ENCODE data around the gene GRM4.

Gene GRM4

DNA sequence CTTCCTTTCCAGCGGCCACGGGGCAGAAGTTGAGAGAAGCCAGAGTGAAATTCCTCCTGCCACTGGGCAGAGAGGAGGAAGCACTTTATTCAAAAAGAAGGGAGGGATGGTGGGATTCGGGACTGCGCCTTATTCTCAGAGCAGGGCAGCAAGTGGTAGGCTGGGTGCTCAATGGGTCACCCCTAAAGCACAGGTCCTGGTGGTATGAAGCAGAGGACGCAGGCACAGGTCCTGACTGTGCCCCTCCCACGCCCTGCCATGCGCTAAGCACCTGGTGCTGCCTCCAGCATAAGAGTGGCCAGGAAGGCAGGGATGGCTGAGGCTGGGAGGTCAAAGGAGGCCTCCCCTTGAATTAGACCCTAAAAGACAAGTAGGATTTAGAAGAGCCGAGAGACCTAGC lies 4.9 kb upstream of the GRM4 start:
- no peak overlapping the region for H3K27ac Mint-ChIP-seq
- H3K27me3 Mint-ChIP-seq: peaks cover 70% of the 10 kb centered on the region
- H3K36me3 Mint-ChIP-seq (ENCODE audit: low read depth): no peaks in the 10 kb centered on the region
- no peak overlapping the region for H3K4me3 Mint-ChIP-seq
- no peaks in the 10 kb centered on the region for H3K9me3 Mint-ChIP-seq
- H3K4me1 Mint-ChIP-seq (ENCODE audit: low read depth): peaks cover 5% of the 10 kb centered on the region

DNA sequence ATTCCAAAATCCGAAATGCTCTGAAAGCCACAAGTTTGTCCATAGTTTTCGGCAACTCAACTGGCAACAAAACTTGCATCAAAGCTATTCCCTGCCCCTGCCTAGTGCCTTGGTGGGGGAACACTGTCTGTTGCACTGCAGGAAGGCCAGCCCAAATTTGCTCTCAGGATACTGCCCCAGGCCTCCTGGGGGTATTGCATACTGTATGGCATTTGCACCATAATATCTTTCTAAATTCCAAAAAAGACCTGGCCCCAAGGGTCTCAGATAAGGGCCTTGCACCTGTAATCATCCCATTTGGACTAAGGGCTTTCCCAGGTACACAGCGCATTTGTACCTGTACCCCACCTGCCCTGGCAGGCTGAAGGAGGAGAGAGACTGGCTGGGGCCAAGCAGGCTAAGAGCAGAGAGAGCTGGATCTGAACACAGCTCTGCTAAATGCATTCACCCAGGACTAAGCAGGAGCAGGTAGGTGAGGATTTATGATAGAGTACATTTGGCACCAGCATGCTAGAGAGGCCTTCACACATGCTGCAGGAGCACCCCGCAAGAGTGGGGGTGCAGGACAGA lies 4.0 kb upstream of the GRM4 start:
- Mint-ChIP-seq H3K36me3 (ENCODE audit: low read depth) (no peaks in the 10 kb centered on the region), H3K9me3 (no peaks in the 10 kb centered on the region), H3K4me3 (no peak overlapping the region), H3K27me3 (peaks cover 70% of the 10 kb centered on the region), H3K27ac (no peak overlapping the region), H3K4me1 (ENCODE audit: low read depth) (peaks cover 5% of the 10 kb centered on the region)

DNA sequence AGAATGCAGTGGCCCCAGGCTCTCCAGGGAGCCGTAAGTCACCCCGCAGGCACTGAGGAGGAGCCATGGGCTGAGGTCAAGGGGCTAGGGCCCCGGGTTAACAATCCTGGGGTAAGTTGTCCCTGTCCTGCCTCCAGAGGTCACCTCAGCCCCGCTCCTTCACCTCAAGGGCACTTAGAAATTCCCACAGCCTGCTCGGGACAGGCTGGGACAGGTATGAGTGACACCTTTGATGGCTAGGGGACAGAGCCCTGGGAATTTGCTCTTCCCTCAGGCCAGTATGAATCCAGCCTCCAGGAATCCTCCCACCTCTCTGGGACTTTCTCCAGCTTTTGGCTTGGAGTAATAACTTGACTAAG lies 3.5 kb upstream of the GRM4 start:
- Mint-ChIP-seq H3K4me3 (no peak overlapping the region), H3K9me3 (no peaks in the 10 kb centered on the region), H3K27me3 (peaks cover 69% of the 10 kb centered on the region), H3K36me3 (ENCODE audit: low read depth) (no peaks in the 10 kb centered on the region), H3K4me1 (ENCODE audit: low read depth) (peaks cover 3% of the 10 kb centered on the region), H3K27ac (no peak overlapping the region)

DNA sequence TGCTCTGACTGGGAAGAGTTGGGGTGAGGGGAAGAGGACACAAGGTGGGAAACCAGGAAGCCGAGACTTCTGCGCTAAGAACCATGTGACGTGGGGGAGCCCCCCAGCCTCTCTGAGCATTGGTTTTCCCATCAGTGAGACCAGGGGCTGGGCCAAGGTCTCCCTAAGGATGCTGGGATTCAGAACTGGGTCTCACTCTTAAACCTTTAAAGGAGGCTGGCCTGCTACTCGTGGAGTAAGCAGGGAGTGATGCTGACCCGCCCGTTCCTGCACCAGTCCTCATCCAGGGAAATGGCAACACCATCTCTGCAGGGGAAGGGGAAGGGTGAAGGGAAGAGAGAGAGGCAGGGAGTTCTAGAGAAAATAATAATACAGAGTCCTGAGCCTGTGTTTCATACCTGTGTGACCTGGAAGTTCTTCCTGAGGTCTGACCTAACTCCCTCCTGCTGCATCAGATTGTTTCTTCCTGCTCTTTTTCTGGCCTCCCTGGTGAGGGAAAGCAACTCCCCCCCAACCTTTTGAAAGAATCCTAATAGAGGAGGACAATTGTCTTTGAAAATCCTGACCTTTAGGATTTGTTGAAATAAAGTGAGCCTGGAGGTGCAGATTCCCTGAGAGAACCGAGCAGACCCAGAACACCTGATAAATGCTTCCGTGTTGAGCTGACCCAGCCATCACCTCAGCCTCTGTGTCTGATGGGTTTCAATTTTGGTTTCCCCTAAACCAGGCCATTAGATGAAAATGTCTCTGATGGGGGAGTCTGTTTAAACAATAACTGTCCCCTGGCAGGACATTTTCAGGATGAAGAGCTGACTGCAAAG lies 3.0 kb upstream of the GRM4 start:
- no peak overlapping the region for H3K27ac Mint-ChIP-seq
- no peak overlapping the region for H3K4me3 Mint-ChIP-seq
- no peaks in the 10 kb centered on the region for H3K36me3 Mint-ChIP-seq (ENCODE audit: low read depth)
- H3K27me3 Mint-ChIP-seq: peaks cover 64% of the 10 kb centered on the region
- peaks cover under 1% of the 10 kb centered on the region for H3K4me1 Mint-ChIP-seq (ENCODE audit: low read depth)
- no peaks in the 10 kb centered on the region for H3K9me3 Mint-ChIP-seq

DNA sequence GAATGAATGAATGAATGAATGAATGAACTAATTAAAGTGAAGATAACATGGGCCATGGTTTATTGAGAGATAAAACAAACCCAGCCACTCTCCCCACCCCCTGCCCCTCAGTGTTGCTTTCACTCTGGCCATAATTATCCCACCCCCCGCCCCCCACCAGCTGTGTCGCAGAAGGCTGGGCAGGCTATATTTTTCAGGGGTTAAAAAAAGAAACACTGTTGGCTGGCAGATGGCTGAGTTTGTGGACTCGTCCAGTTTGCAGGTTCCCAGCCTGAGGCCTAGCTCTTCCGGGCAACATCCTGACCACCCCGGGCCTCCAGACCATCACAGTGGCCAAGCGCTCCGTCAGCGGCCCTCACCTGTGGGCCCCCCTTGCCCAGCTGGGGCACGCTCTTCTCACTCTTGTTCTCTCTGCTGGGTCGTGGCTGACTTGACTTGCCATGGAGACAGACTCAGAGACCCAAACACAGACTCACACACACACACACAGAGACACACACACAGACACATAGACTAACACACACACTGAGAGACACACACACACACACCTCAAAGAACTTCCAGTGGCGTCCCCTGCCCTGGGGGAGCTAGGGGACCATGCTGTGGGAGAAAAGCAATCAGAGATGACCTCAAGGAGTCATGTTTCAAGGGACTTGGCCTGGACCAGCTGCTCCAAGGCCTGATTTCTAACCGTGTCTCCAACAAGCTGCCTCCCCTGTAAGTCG lies 2.2 kb upstream of the GRM4 start:
- Mint-ChIP-seq H3K9me3 (no peaks in the 10 kb centered on the region), H3K27me3 (peaks cover 64% of the 10 kb centered on the region), H3K4me3 (no peak overlapping the region), H3K36me3 (ENCODE audit: low read depth) (no peaks in the 10 kb centered on the region), H3K27ac (no peak overlapping the region), H3K4me1 (ENCODE audit: low read depth) (peaks cover 8% of the 10 kb centered on the region)

DNA sequence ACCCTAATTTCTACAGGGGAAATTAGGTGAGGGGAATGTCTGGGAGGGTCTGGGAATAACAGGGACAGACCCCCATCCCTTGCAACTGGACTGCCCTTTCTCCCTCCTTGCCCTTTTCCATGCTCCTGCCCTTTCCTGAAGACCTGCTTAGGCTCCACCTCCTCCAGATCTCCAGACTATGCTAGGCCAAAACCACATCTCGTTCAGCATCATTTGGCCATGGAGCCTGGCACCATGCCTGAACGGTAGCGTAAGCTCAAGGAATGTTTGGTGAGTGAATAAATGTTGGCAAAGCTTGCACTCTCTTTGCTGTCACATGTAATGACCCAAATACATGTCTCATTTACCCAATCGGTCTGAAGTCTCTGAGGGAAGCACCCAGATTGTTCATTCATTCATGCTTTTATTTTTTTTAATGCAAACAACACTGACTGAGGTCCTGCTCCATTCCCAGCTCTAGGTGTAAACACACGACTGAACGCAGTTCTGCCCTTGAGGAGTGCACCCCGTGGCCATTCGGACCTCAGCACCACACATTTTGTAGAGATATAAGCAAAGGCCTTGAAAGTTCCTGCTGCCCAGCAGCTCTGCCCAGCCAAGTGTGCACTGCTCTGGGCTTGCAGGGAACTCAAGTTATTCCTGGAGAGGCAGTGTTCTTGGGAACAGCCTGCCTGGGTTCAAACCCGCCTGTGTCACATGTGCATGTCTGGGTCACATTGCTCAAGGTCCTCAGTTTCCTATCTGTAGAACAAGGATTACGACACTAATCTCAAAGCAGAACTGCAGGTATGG lies 1.1 kb upstream of the GRM4 start:
- no peak overlapping the region for H3K27ac Mint-ChIP-seq
- H3K4me1 Mint-ChIP-seq (ENCODE audit: low read depth): peaks cover 14% of the 10 kb centered on the region
- H3K4me3 Mint-ChIP-seq: no peak overlapping the region
- peaks cover 65% of the 10 kb centered on the region for H3K27me3 Mint-ChIP-seq
- no peaks in the 10 kb centered on the region for H3K36me3 Mint-ChIP-seq (ENCODE audit: low read depth)
- no peaks in the 10 kb centered on the region for H3K9me3 Mint-ChIP-seq

DNA sequence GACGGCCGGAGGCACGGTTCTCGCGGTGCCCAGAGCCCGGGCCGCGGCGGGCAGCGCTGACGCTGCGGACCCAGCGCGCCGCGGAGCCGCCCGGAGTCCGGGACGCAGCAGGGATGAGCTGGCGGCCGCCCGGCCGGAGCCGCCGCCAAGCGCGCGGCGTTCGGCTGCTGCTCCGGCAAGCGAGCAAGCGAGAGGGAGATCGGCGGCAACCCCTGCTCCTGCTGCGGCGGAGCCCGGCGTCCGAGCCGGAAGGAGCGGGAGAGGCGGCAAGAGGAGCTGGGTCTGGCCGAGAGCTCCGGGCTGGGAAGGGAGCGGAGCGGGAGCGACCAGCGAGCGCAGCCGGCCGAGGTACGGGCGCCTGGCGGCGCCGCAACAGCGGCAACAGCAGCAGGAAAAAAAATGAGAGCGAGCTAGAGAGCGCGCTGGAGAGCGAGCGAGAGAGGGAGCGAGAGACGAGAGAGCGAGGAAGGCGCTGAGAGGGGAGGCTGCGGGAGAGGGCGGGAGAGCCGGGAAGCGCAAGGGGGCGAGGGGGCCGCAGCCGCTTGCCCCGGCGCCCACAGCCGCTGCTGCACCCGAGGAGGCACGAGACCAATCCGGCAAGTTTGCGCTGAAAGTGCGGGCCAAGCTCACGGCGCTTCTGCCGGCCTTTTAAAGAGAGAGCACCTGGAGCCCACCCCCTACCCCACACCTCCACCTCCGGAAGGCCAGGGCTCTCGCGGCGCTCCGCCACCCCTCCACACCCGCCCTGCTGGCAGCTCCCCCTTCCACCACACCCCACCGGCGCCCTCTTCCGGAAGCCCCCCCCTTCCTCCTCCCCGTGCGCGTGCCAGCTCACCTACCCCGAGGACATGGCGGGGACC lies 496 bp downstream of the GRM4 start:
- Mint-ChIP-seq H3K27me3 (peaks cover 66% of the 10 kb centered on the region), H3K4me3 (no peak overlapping the region), H3K36me3 (ENCODE audit: low read depth) (no peaks in the 10 kb centered on the region), H3K9me3 (no peaks in the 10 kb centered on the region), H3K27ac (no peak overlapping the region), H3K4me1 (ENCODE audit: low read depth) (peaks cover 14% of the 10 kb centered on the region)

DNA sequence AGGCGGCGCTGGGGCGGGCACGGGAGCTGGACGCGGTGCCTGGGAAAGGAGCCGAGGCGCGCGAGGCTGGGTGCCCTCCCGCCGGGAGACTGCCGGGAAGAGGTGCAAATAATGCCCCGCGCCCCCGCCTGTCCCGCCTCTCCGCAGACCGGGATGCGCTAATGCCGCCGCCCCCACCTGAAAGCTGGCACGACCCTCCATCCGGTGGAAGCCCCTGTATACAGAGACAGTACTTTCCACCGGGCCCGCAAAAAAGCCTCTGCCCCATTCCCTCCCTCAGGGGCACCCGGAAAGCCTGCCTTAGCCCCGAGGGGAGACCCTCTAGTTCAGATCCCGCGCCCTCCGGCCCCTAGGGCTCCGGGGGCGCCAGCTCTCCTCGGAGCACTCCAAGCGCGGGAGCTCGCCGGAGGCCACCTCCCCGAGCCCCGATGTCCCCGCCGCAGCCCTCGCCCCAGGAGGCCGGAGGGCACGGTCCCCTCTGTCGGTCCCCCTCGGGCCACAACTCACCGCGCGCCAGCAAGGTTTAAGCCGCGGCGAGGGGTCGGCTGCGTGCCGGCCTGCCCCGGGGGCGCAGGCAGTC lies 1.2 kb downstream of the GRM4 start:
- Mint-ChIP-seq H3K27me3 (peaks cover 67% of the 10 kb centered on the region), H3K36me3 (ENCODE audit: low read depth) (no peaks in the 10 kb centered on the region), H3K9me3 (no peaks in the 10 kb centered on the region), H3K4me3 (no peak overlapping the region), H3K4me1 (ENCODE audit: low read depth) (peaks cover 14% of the 10 kb centered on the region), H3K27ac (no peak overlapping the region)

DNA sequence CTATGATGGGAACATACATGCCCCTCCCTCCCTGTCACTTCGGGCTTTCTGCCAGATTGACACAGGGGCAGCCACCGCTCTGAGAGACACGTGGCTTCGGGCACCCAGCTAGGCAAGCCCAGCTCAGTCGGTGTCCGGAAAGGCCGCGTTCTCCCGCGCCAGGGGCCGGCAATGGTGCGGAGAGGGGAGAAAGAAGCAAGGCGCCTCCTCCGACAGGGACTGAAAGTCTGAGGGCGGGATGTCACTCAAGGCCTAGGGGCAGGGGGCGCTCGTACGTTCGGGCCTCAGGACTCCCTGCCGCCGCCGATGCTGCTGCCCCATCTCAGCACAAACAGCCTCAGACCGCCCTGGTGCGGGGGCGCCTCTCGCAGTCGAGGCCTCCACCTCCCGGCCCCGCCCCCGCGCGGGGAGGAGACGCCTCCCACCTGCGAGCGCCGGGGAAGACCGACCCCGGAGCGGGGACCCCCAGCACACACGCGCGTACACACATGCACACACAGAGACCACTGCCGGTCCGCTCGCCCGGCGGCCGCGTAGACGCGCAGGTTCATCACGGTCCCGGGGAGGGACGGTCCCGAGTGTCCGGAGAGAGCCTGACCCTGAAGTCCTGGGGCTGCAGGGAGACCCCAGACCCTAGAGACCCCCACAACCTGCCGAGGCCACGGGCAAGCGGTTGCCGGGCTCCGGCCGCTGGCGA lies 1.9 kb downstream of the GRM4 start:
- peaks cover 71% of the 10 kb centered on the region for H3K27me3 Mint-ChIP-seq
- H3K9me3 Mint-ChIP-seq: no peaks in the 10 kb centered on the region
- H3K36me3 Mint-ChIP-seq (ENCODE audit: low read depth): no peaks in the 10 kb centered on the region
- H3K4me1 Mint-ChIP-seq (ENCODE audit: low read depth): peaks cover 14% of the 10 kb centered on the region
- no peak overlapping the region for H3K27ac Mint-ChIP-seq
- peak overlapping the region; percentile 55 for H3K4me3 Mint-ChIP-seq

DNA sequence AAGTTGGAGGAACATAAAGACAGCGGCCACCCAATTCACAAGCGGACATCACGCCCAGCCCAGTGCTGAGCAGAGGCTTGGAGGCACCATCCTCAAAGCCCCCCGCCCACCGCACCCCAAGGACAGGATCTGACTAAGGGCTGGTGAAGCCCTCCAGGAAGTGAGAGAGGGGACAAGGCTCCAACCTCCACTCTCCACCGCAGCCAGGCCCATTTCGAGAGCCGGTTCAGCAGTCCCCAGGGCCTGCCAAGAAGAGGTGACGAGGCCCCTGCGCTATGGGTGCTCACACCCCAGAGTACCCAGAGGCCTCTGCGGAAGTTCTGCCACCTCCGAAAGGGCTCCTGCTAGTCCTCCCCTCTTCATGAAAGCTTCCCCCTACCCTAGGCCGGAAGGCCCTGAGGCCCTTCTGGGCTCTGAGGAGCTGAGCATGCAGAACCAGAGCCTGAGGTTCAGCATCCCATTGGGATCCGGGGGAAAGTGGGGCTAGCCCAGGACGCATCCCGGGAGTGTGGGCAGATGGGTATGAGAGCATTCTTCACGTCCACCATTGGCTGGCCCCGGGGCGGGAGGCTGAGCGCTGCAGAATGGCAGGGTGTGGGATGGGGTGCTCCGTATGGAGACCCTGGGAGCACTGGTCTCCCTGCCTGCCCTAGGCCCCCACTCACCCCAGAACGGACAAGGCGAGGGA lies 2.5 kb downstream of the GRM4 start:
- Mint-ChIP-seq H3K9me3 (no peaks in the 10 kb centered on the region), H3K4me1 (ENCODE audit: low read depth) (peaks cover 14% of the 10 kb centered on the region), H3K4me3 (peak overlapping the region; percentile 51), H3K36me3 (ENCODE audit: low read depth) (no peaks in the 10 kb centered on the region), H3K27ac (no peak overlapping the region), H3K27me3 (peaks cover 74% of the 10 kb centered on the region)

DNA sequence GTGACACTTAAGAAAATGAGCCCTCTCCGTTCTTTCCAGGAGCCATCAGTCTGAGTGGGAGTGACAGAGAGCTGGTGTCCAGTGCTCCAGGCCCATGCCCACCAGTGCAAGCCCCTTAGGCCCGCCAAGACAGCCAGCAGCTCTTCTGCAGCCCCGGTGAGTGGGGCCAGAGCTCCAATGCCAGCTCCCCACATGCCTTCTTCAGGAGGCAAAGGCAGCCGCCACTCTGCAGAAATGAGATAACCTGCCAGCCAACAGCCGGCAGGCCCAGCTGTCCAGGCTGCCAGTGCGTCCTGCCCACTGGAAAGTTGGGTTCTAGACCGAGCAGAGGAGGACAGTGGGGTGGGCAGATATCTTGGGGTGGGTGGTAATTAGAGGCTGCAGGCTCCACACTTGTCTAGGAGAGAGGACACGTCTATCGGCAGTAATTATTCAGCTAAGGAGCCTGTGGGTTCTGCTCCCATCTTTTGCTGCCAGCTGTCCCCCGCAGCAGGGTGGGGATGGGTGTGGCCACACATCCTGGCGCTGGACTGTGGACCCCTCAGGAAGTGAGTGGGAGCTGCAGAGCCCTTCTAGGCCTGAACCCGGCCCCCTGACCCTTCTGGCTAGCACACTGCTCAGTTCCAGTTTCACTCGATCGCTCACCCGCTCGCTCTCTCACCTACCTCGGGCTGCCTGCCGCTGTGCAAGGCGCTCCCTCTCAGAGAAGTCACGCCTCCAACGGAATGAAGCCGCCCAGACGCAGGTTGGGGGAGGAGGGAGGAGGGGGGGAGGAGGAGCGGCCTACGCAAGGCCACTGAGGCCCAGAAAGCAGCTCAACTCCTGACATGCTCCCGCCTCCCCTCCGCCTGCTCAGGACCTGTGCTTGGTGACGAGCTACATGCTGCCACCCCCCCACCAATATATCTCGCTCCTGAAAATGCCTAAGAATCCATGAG lies 3.6 kb downstream of the GRM4 start:
- H3K4me3 Mint-ChIP-seq: no peak overlapping the region
- peaks cover 14% of the 10 kb centered on the region for H3K4me1 Mint-ChIP-seq (ENCODE audit: low read depth)
- H3K9me3 Mint-ChIP-seq: no peaks in the 10 kb centered on the region
- H3K36me3 Mint-ChIP-seq (ENCODE audit: low read depth): no peaks in the 10 kb centered on the region
- no peak overlapping the region for H3K27ac Mint-ChIP-seq
- peaks cover 75% of the 10 kb centered on the region for H3K27me3 Mint-ChIP-seq

DNA sequence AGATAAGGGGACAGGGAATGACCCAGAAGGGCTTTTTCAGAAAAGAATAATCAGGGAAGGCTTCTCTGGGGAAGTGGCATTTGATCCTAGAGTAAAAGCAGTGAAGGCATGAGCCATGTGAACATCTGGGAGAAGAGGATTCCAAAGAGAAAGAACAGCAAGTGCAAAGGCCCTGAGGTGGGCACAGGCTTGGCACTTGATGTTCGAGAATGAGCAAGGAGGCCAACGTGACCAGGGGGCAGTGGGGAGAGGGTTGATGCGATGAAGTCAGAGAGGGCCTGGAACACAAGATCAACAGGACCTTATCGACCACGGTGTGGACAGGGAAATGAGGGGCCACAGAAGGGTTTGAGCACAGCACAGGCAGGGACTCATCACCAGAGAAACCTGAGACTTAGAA lies 5.8 kb downstream of the GRM4 start:
- Mint-ChIP-seq H3K36me3 (ENCODE audit: low read depth) (no peaks in the 10 kb centered on the region), H3K4me1 (ENCODE audit: low read depth) (peaks cover 14% of the 10 kb centered on the region), H3K4me3 (no peak overlapping the region)

More for the DNA sequence above, 5.8 kb downstream of the GRM4 start:
- Mint-ChIP-seq H3K9me3 (no peaks in the 10 kb centered on the region), H3K27ac (no peak overlapping the region), H3K27me3 (peaks cover 71% of the 10 kb centered on the region)

Measured in stimulated activated naive CD8-positive, alpha-beta T cell treated with anti-CD3 and anti-CD28 coated beads, Interleukin-15, Interleukin-2, amounts not matched to agents 100 ng/mL and 50 ng/mL, for 24 hours (primary cell).